HepG2 (cell line): ENCODE data around the gene ANKRD29. TPM values are rescaled to one million over a fixed set of nuclear protein-coding genes. Genes with fewer than 3 reads are reported as not detected.

ENCODE experiments used
- KMT2A ChIP-seq: sonication (generic); formaldehyde crosslinking; IDR thresholded peaks from 2 replicates; pipeline ENCODE4 v1.4.0; 2020; ENCODE audit warnings: missing genetic modification reagents
- NCOA1 ChIP-seq: sonication (generic); formaldehyde crosslinking; IDR thresholded peaks from 2 replicates; pipeline ENCODE4 v1.9.0; 2021; ENCODE audit warnings: missing genetic modification reagents
- NFE2 ChIP-seq: sonication (generic); formaldehyde crosslinking; IDR thresholded peaks from 2 replicates; pipeline ENCODE4 v1.4.0; 2020; ENCODE audit warnings: missing genetic modification reagents
- SOX6 ChIP-seq, 2 experiments: fragments of 450-650 bp in 1 of 2; sonication (generic) in 1 of 2; formaldehyde crosslinking in 1 of 2; IDR thresholded peaks; 2 replicates each; pipeline versions ENCODE4 v1.4.0 to v1.6.1; 2017 to 2020; ENCODE audit warnings: antibody characterized with exemption in 1 of 2, mild to moderate bottlenecking in 1 of 2, missing genetic modification reagents in 1 of 2
- SP4 ChIP-seq: sonication (generic); formaldehyde crosslinking; IDR thresholded peaks from 2 replicates; pipeline ENCODE4 v1.8.1; 2023; ENCODE audit warnings: mild to moderate bottlenecking, missing genetic modification reagents
- TCF7 ChIP-seq: sonication (generic); IDR thresholded peaks from 2 replicates; pipeline ENCODE4 v1.6.1; 2016; ENCODE audit warnings: antibody characterized with exemption, low read depth
- ZNF782 ChIP-seq: sonication (generic); formaldehyde crosslinking; IDR thresholded peaks from 2 replicates; pipeline ENCODE4 v1.4.0; 2020; ENCODE audit warnings: missing genetic modification reagents, mild to moderate bottlenecking, borderline replicate concordance
- ZSCAN25 ChIP-seq: sonication (generic); formaldehyde crosslinking; IDR thresholded peaks from 2 replicates; pipeline ENCODE4 v1.8.0; 2022; ENCODE audit warnings: mild to moderate bottlenecking, missing genetic modification reagents
- polyA plus RNA-seq, 8 experiments: library from polyadenylated mRNA; depleted of rRNA in 3 of 8; stranded (reverse) in 7 of 8; unstranded in 1 of 8; fragments of >200 nt; fragmentation: Illumina TruSeq in 4 of 8; extraction: Trizol in 4 of 8; gene quantifications; 2 replicates each; pipeline versions ENCODE4 v1.2.1 to v1.2.3, GENCODE V29; 2011 to 2016; ENCODE audit warnings: low read depth in 4 of 8, missing spikeins in 1 of 8, mixed read lengths in 1 of 8; ENCODE audit not compliant: insufficient read depth in 1 of 8
- total RNA-seq, 5 experiments: library from RNA; depleted of rRNA; stranded (reverse); fragments of >200 nt; fragmentation: Illumina TruSeq; extraction: Trizol; gene quantifications; 2 replicates each; pipeline ENCODE4 v1.2.3, GENCODE V29; 2016; ENCODE audit warnings: low read depth in 1 of 5
- TF ChIP-seq, protein P1 (sequence below): sonication (generic); formaldehyde crosslinking; conservative IDR thresholded peaks from 2 replicates; pipeline ENCODE4 v1.4.0; 2020; ENCODE audit warnings: mild to moderate bottlenecking, missing genetic modification reagents, moderate library complexity
- TF ChIP-seq, protein P2 (sequence below): sonication (generic); formaldehyde crosslinking; IDR thresholded peaks from 2 replicates; pipeline ENCODE4 v1.4.0; 2020; ENCODE audit warnings: missing genetic modification reagents, borderline replicate concordance
- TF ChIP-seq, protein P3 (sequence below): sonication (generic); formaldehyde crosslinking; IDR thresholded peaks from 2 replicates; pipeline ENCODE4 v1.4.0; 2020; ENCODE audit warnings: low read depth, mild to moderate bottlenecking, missing genetic modification reagents
- TF ChIP-seq, protein P4 (sequence below): sonication (generic); formaldehyde crosslinking; conservative IDR thresholded peaks from 2 replicates; pipeline ENCODE4 v1.8.0; 2022; ENCODE audit warnings: mild to moderate bottlenecking, moderate library complexity, missing genetic modification reagents
- TF ChIP-seq, protein P5 (sequence below): sonication (generic); formaldehyde crosslinking; IDR thresholded peaks from 2 replicates; pipeline ENCODE4 v1.8.0; 2023; ENCODE audit warnings: mild to moderate bottlenecking, missing genetic modification reagents

The ANKRD29 gene
- total and polyA plus RNA-seq, 2 of the 13 experiments (the other 11 are each of a cell fraction or from before 2014, with no cell fraction given), result not detected

DNA sequence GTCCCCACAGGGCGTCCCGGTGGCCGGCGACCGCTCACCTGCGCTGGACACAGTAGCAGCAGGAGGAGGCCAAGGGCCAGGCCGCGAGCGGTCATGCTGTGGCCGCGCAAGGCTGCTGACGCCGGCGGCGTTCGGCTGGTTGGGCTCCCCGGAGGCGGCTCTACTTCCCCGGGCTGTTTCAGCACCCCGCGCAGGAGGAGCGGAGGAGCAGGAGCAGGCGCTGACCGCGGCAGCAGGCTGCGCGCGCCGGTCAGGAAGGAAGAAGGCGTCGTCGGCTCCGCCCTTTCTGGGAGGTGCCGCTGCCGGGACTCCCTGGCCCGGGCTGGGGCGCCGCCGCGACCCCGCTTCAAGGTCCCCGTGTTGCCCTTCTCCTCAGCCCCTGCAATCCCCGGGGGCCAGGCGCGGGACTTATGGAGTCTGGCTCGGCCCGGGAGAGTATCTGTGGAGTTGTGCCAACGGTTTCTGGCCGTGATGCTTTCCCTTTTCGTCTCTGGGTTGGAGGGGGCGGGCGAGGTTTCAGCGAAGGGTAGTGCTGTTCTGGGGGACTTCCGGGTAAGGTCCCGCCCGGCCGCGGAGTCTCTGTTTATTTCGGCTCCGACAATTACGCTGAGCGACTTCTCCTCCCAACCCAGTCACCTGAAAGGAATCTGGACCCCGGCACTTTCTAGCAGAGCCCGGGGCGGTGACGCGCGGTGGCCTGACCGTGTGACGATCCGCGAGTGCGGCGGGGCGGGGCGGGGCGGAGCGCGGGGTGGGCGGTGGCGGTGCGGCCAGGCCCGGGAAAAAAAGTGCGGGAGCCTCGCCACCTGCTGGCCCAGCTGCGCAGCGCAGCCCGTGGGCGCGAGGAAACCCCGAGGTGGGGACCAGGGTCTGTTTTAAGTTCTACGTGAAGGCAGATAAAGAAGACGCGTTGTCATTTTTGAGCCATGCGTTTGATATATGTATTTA, 76.2 kb downstream of the ANKRD29 start, which contains the start of gene NPC1 (continued):
- TF ChIP-seq SP4 (CRISPR knock-in tag) (0 out of 2 replicates have a peak, but pooled peaks have one; percentile 44), NCOA1 (CRISPR knock-in tag) (no peak), TCF7 (0 out of 2 replicates have a peak, but pooled peaks have one; percentile 17), KMT2A (CRISPR knock-in tag) (peak; percentile 40), ZNF782 (no peak; the same call in 1 of the 2 replicates), SOX6 (IDR thresholded peaks at IDR 0.05) (no peak), SOX6 (CRISPR knock-in tag; IDR thresholded peaks at IDR 0.05) (peak; percentile 54), NFE2 (CRISPR knock-in tag) (no peak), ZSCAN25 (CRISPR knock-in tag) (0 out of 2 replicates have a peak, but pooled peaks have one; percentile 54)
- TF ChIP-seq, protein P1, sequence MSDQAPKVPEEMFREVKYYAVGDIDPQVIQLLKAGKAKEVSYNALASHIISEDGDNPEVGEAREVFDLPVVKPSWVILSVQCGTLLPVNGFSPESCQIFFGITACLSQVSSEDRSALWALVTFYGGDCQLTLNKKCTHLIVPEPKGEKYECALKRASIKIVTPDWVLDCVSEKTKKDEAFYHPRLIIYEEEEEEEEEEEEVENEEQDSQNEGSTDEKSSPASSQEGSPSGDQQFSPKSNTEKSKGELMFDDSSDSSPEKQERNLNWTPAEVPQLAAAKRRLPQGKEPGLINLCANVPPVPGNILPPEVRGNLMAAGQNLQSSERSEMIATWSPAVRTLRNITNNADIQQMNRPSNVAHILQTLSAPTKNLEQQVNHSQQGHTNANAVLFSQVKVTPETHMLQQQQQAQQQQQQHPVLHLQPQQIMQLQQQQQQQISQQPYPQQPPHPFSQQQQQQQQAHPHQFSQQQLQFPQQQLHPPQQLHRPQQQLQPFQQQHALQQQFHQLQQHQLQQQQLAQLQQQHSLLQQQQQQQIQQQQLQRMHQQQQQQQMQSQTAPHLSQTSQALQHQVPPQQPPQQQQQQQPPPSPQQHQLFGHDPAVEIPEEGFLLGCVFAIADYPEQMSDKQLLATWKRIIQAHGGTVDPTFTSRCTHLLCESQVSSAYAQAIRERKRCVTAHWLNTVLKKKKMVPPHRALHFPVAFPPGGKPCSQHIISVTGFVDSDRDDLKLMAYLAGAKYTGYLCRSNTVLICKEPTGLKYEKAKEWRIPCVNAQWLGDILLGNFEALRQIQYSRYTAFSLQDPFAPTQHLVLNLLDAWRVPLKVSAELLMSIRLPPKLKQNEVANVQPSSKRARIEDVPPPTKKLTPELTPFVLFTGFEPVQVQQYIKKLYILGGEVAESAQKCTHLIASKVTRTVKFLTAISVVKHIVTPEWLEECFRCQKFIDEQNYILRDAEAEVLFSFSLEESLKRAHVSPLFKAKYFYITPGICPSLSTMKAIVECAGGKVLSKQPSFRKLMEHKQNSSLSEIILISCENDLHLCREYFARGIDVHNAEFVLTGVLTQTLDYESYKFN (CRISPR knock-in tag), result peak; percentile 80
- TF ChIP-seq, protein P2, sequence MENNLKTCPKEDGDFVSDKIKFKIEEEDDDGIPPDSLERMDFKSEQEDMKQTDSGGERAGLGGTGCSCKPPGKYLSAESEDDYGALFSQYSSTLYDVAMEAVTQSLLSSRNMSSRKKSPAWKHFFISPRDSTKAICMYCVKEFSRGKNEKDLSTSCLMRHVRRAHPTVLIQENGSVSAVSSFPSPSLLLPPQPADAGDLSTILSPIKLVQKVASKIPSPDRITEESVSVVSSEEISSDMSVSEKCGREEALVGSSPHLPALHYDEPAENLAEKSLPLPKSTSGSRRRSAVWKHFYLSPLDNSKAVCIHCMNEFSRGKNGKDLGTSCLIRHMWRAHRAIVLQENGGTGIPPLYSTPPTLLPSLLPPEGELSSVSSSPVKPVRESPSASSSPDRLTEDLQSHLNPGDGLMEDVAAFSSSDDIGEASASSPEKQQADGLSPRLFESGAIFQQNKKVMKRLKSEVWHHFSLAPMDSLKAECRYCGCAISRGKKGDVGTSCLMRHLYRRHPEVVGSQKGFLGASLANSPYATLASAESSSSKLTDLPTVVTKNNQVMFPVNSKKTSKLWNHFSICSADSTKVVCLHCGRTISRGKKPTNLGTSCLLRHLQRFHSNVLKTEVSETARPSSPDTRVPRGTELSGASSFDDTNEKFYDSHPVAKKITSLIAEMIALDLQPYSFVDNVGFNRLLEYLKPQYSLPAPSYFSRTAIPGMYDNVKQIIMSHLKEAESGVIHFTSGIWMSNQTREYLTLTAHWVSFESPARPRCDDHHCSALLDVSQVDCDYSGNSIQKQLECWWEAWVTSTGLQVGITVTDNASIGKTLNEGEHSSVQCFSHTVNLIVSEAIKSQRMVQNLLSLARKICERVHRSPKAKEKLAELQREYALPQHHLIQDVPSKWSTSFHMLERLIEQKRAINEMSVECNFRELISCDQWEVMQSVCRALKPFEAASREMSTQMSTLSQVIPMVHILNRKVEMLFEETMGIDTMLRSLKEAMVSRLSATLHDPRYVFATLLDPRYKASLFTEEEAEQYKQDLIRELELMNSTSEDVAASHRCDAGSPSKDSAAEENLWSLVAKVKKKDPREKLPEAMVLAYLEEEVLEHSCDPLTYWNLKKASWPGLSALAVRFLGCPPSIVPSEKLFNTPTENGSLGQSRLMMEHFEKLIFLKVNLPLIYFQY (CRISPR knock-in tag), result peak; percentile 77; the same call in 1 of the 2 replicates
- TF ChIP-seq, protein P3, sequence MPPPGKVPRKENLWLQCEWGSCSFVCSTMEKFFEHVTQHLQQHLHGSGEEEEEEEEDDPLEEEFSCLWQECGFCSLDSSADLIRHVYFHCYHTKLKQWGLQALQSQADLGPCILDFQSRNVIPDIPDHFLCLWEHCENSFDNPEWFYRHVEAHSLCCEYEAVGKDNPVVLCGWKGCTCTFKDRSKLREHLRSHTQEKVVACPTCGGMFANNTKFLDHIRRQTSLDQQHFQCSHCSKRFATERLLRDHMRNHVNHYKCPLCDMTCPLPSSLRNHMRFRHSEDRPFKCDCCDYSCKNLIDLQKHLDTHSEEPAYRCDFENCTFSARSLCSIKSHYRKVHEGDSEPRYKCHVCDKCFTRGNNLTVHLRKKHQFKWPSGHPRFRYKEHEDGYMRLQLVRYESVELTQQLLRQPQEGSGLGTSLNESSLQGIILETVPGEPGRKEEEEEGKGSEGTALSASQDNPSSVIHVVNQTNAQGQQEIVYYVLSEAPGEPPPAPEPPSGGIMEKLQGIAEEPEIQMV (CRISPR knock-in tag), result peak; percentile 62; the same call in 1 of the 2 replicates
- TF ChIP-seq, protein P4, sequence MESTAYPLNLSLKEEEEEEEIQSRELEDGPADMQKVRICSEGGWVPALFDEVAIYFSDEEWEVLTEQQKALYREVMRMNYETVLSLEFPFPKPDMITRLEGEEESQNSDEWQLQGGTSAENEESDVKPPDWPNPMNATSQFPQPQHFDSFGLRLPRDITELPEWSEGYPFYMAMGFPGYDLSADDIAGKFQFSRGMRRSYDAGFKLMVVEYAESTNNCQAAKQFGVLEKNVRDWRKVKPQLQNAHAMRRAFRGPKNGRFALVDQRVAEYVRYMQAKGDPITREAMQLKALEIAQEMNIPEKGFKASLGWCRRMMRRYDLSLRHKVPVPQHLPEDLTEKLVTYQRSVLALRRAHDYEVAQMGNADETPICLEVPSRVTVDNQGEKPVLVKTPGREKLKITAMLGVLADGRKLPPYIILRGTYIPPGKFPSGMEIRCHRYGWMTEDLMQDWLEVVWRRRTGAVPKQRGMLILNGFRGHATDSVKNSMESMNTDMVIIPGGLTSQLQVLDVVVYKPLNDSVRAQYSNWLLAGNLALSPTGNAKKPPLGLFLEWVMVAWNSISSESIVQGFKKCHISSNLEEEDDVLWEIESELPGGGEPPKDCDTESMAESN (CRISPR knock-in tag), result peak; percentile 72
- TF ChIP-seq, protein P5, sequence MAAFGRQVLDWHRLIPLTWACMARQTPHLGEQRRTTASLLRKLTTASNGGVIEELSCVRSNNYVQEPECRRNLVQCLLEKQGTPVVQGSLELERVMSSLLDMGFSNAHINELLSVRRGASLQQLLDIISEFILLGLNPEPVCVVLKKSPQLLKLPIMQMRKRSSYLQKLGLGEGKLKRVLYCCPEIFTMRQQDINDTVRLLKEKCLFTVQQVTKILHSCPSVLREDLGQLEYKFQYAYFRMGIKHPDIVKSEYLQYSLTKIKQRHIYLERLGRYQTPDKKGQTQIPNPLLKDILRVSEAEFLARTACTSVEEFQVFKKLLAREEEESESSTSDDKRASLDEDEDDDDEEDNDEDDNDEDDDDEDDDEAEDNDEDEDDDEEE (CRISPR knock-in tag), result no peak
